HuH-7 (cell line): ENCODE results near the gene ST6GALNAC4.
A peak's percentile ranks its signal among the peaks of the same experiment; 100 is the strongest.
"Not testable (repeated sequence)": the region's sequence is repeated elsewhere in the genome, so short reads cannot be mapped to it uniquely, and the experiment has no call there.

Experiments
- DNase-seq: peaks from one replicate; pipeline ENCODE4 v3.0.0; 2011; ENCODE audit warnings: low spot score

The ST6GALNAC4 gene

GRCh38 chr9:127885508-127886281, 31.1 kb downstream of the ST6GALNAC4 start:
- no peak for DNase-seq

GRCh38 chr9:127884976-127885490, 31.8 kb downstream of the ST6GALNAC4 start:
- no peak for DNase-seq

DNA sequence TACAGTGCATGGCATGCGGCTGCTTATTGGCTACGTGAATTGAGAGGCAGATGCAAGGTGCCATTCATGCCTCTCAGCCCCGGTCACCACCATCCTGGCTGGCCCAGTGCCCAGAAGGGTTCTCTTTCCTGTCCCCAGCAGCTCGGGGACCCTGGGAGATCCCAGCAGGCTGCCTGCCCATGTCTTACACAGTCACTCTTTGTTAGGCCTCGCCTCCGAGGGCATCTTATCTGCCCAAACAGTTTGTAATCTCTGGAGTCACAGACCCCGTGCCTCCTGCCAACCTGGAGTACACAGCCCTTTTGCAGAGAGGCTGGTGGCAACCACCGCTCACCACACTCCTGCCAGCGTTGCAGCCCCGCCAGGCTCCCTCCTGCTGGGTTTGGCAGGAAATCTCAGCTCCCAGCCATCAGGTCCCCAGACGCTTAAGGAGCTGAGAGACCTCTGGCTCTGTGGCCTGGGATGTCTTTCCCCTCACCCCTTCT, 32.4 kb downstream of the ST6GALNAC4 start:
- no peak for DNase-seq

- no peak for DNase-seq
Measured at GRCh38 chr9:127883959-127884358, 32.9 kb downstream of the ST6GALNAC4 start.

- DNase-seq, result not testable (repeated sequence)
Measured at GRCh38 chr9:127881715-127882114, 35.1 kb downstream of the ST6GALNAC4 start.

- no peak for DNase-seq
Measured at GRCh38 chr9:127880143-127880542, 36.7 kb downstream of the ST6GALNAC4 start.

DNA sequence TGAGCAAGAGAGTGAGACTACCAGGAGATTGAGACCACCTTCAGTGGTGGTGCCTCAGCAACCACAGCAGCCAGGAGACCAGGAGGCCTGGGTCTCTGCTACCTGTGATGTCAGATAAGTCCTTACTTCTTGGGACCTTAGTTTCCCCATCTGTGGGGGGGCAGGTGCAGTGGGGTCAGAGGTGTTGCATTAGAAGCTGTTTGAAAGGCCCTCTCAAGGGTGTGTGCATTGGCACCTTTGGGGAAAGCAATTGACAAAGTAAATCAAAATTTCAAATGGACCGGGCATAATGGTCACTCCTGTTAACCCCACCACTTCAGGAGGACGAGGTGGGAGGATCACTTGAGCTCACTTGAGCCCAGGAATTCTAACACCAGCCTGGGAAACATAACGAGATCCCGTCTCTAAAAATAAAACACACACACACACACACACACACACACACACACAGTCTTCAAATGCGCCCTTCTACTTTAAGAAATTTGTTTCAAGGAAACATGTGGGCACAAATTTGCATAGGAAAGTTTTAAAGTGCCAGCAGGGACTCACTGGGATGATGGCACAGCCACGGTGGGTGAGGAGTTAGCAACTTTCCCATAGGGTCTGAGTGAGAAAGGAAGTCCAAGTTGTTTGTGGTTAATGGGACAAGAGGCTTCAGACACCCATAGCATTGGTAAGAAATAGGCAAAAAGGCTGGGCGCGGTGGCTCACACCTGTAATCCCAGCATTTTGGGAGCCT, 38.0 kb downstream of the ST6GALNAC4 start:
- DNase-seq, result no peak

DNA sequence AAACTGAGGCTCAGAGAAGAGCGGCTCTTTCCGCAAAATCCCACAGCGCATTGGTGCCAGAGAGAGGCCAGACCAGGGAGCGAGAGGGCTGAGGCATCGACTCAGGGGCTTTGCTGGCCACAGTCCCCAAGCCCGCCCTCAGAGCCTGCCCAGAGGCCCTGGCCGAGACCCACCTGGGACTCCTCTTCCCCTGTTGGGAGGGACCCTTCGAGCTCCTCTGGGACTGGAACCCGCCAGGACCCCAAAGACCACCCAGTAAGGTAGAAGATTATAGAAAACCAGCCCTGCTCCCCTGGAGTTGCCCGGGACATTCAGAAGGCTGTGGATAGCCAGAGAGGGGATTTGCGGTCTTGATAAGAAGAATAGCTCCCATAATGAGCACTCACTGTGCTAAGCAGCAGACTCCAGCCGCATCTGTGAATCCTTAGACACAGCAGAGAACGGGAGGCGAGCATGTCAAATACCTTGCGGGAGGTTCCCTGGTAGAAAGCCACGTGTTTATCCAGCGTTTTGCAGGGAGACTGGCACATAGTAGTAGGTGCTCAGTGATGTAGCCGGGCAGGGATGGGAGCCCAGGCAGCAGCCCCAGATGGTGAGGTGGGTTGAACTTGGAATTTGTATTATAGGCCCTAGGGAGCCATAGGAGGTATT, 38.7 kb downstream of the ST6GALNAC4 start:
- DNase-seq, result no peak

- peak; percentile 84 for DNase-seq
Measured at GRCh38 chr9:127877566-127877998, 39.3 kb downstream of the ST6GALNAC4 start, which contains the start of gene AK1. AK1 (minus strand) TSS chr9:127877675; CDS start chr9:127874617, 3,058 bp downstream.

GRCh38 chr9:127876764-127877562, 39.9 kb downstream of the ST6GALNAC4 start:
- no peak for DNase-seq

DNA sequence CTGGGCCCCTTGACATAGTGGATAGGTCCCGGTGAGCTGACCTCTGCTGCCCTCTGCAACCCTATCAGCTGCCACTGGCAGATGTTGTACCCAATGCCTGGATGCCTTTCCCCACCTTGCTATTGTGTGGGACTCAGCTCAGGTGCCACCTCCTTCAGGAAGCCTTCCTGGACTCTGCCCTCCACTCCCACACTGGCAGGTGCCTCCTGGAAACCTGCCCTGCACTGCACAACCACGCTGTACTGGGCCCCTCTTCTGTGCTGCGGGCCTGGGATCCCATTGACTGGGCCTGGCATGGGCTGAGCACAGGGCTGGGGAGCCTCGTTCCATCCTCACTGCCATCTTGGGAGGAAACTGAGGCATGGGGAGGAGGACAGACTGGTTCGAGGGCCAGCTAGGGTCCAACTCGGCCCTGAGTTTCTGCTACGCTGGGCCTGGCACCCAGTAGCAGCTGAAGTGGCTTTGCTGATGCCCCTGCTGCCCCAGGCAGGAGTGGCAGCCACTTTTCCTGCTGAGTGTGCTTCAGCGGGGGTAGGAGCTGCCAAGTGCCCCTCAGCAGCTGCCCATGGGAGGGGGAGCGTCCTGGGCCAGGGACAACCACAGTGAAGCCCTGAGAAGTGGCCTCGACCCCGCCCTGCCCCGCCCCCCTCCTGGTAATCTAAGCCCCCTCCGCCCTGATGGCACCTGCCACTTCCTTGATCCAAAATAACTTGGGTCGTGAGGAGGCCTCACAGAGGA, 40.6 kb downstream of the ST6GALNAC4 start:
- no peak for DNase-seq

DNA sequence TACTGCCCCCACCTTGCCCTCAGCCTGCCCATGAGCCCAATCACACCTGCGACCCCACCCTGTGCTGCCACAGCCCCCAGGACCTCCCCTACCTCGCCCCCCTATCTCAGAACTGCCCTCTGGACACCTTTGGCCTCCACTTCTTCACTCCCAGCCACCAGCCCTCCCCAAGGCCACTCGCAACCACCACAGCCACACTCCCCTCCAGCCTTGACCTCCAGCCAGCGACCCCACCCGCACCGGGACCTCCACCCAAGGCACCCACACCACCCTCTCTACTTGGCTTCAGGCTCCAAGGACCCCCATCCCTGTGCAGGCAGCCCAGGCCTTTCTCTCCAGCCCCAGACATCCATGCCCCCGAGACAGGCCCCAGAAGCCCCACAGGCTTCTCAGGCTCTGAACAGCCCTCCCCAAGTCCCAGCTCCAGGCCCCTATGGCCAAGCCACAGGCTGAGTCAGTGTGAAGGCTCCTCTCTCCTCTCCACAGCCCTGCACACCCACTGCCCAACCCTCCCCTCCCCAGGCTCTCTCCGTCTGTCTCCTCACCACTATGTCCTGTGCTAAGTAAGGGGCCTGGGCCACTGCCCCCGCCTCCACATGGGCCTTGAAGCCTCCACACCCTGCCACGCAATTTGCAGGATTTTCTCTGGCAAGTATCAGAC, 41.4 kb downstream of the ST6GALNAC4 start:
- no peak for DNase-seq

DNA sequence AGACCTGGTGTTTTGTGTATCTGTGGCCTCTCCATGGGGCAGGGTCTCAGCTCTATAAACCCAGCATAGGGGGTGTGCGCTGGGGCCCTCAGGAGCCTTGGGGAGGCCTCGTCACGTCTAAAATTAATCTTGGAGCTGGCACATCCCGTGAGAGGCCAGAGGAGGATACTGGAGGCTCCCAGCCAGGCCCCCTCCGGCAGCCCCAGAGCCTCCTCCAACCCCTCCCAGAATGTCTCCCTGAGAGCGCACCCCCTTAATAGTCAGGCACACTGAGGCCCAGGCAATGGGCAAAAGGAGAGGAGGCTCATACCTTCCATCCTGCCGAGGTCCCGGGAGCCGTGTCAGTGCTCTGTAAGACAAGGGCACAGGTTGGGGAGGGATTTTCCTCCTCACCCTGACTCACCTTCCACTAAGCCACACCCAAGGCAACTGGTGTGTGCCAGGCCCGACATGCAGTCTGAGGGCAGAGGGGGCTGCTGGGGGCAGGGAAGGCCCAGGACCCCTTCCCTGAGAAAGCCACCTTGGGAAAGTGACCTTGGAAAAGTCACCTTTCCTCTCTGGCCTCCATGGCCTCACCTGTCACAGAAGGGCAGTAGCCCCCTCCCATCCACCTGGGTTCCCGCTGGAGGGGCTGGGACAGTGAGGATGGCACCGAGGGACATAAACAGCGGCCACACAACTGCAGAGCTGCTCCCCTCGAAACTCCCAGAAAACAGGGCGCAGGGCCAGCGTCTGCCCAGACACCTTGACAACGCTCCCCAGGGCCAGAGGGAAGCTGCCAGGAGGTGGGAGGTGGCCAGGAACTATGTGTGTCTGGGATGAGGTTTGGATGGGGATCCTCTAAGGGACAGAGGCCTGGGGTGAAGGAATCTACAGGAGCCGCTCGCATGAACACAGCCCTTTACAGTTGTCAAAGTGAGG, 42.3 kb downstream of the ST6GALNAC4 start:
- no peak for DNase-seq

DNA sequence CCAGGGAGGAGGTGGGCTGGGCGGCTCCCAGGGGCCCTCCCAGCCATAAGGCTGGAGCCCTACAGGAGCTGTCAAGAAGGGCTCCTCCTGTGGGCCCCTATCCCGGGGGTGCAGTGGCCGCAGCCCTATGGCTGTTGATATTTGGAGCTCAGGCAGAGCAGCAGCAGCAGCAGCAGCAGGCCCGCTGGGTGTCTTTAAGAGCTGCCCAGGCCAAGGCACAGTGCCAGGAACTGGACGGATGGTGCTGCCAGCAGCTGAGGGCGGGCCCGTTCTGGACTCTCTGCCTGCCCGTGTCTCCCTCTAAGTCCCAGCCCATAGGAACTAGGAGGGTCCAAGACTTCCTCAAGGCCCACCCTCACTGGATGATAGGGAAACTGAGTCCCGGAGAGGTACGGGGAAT, 43.0 kb downstream of the ST6GALNAC4 start:
- DNase-seq, result no peak

DNA sequence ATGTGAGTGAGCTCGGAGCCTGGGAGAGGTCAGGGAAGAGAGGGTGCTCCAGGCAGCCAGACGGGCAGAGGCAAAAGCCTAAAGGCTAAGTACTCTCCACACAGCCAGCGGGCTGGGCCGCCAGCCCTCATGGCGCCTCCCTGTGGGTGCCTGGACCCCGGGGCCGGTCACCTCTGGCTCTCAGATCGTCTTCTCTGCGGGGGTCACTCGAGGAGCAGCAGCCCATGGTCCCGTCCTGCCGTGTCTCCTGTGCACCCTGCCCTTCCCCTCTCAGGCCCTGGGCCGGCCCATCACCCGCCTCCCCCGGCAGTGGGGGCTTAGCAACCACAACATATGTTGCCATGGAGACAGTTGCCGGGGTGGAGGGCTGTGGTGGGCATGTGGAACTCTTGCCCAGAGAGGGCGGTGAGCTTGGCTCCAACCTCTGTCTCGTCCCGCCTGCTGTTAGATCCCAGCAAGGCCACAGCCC, 43.6 kb downstream of the ST6GALNAC4 start:
- DNase-seq, result no peak

DNA sequence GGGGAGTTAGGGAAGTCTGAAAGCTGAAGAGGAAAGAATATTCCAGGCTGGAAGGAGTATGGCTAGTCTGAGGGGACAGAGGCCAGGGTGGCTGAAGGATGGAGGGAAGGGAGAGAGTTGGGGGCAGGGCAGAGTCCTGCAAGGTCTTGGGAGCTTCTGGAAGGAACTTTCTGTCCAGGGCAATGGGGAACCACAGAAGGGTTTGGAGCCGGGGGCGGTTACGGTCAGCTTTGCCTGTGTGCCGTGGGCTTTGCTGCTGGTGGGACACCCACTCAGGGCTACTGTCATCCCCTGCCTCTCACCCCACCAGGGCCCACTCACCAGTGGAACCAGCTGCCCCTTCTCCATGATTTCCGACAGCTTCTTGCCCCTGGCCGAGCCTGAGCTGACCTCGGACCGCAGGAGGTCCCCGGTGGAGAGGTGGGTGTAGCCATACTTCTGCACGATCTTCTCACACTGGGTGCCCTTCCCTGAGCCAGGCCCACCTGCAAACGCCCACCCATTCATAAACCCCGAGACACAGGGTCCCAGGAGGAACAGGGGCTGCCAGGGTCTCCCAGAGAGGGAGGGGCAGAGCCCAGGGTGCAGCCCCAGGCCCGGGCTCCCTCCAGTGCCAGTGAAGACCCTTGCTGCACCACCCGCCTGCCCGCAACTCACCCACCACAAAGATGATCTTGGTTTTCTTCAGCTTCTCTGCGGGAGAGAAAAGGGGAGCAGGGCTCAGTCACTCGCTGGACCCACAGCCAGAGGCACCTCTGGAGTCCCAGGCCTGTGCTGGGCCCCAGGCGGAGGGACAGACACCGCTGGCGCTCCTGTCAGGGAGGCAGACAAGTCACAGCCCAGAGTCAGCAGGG, 44.2 kb downstream of the ST6GALNAC4 start:
- DNase-seq, result no peak

DNA sequence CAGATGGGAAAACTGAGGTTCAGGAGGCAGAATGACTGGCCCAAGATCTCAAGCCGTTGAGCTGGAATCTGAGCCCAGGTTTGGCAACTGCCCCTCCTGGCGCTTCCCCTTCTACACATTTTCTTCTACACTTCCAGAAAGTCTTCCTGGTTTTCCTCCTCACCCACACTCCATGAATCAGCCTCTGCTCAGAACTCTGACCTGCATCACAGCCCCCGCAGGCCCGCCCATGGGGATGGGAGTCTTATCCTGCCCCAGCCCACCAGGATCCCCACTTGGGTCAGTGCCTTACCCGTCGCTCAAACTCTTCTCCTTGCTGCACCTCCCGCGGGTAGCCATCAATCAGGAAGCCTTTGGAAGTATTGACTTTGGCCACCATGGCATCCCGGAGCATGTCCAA, 45.3 kb downstream of the ST6GALNAC4 start:
- no peak for DNase-seq

DNA sequence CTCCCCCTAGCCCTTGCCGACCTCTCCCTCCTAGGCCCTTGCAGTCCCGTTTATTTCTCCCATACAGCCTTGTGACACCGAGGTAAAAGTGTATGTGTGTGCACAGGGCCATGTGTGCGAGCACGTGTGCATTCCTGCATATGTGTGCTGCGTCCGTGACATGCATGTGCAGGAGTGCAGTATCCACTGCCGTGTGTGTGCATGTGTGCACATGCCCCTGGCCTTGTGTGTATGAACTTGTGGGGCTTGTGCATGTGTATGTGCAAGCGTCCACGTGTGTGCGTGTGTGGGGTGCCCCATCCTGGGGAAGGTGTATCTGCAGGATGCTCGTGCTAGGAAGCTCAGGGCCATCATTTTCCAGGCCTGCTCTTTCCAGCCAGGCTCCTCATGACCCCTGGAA, 46.0 kb downstream of the ST6GALNAC4 start:
- no peak for DNase-seq
